WTC11 (cell line): ENCODE measurements around the gene GIT1. TPM values are rescaled to one million over a fixed set of nuclear protein-coding genes. Genes with fewer than 3 reads are reported as not detected.

Source experiments
- ATAC-seq: fragments of 200-7000 bp; cut with Tn5 transposase; 2 replicates; pipeline ENCODE4 v1.10.0; 2021; ENCODE audit warnings: mild to moderate bottlenecking, moderate library complexity
- CTCF ChIA-PET: fragments of 300-600 bp; sonication (Branson Sonifier 250); formaldehyde crosslinking; loops from one replicate; lab custom pipeline; 2021; ENCODE audit warnings: antibody characterized with exemption; lab: Charles Lee
- POLR2A ChIA-PET: fragments of 350-600 bp; sonication (Branson Sonifier 250); formaldehyde crosslinking; loops from one replicate; lab custom pipeline; 2021; ENCODE audit warnings: antibody characterized with exemption; lab: Charles Lee
- DNase-seq: peaks from one replicate; pipeline ENCODE4 v3.0.0; 2021; ENCODE audit warnings: low spot score
- H3K27ac Mint-ChIP-seq: 2 replicates; pipeline ENCODE4 v1.8.0; 2021; ENCODE audit warnings: mixed read lengths
- H3K27me3 Mint-ChIP-seq: 2 replicates; pipeline ENCODE4 v1.8.0; 2021; ENCODE audit warnings: low read depth, mild to moderate bottlenecking, moderate library complexity, mixed read lengths
- H3K36me3 Mint-ChIP-seq: 2 replicates; pipeline ENCODE4 v1.8.0; 2021; ENCODE audit warnings: mixed read lengths
- H3K4me1 Mint-ChIP-seq: 2 replicates; pipeline ENCODE4 v1.8.0; 2022; ENCODE audit warnings: mixed read lengths
- H3K4me3 Mint-ChIP-seq: 2 replicates; pipeline ENCODE4 v1.8.0; 2021; ENCODE audit warnings: mild to moderate bottlenecking, moderate library complexity, mixed read lengths
- H3K9me3 Mint-ChIP-seq: 2 replicates; pipeline ENCODE4 v1.8.0; 2021; ENCODE audit warnings: mixed read lengths
- ETV6 ChIP-seq: sonication (generic); formaldehyde crosslinking; IDR thresholded peaks from 2 replicates; pipeline ENCODE4 v1.8.1; 2022; ENCODE audit warnings: mild to moderate bottlenecking, missing genetic modification reagents
- FOXK1 ChIP-seq: sonication (generic); formaldehyde crosslinking; IDR thresholded peaks from 2 replicates; pipeline ENCODE4 v1.8.0; 2022; ENCODE audit warnings: mild to moderate bottlenecking, moderate library complexity, missing genetic modification reagents
- GABPB1 ChIP-seq: sonication (generic); formaldehyde crosslinking; IDR thresholded peaks from 2 replicates; pipeline ENCODE4 v1.8.1; 2023; ENCODE audit warnings: mild to moderate bottlenecking, missing genetic modification reagents
- GRHL2 ChIP-seq: fragments of 250-450 bp; sonication (Bioruptor Pico); IDR thresholded peaks from 2 replicates; pipeline ENCODE4 v1.8.0; 2022; ENCODE audit warnings: mild to moderate bottlenecking, moderate library complexity; ENCODE audit not compliant: insufficient replicate concordance, severe bottlenecking
- HMGA2 ChIP-seq: fragments of 250-450 bp; sonication (Bioruptor Pico); IDR thresholded peaks from 2 replicates; pipeline ENCODE4 v1.4.0; 2021; ENCODE audit warnings: mild to moderate bottlenecking, moderate library complexity
- IRF2 ChIP-seq: sonication (generic); formaldehyde crosslinking; IDR thresholded peaks from 2 replicates; pipeline ENCODE4 v1.8.0; 2022; ENCODE audit warnings: low read depth, missing genetic modification reagents, borderline replicate concordance
- JUN ChIP-seq: sonication (generic); formaldehyde crosslinking; IDR thresholded peaks from 2 replicates; pipeline ENCODE4 v1.8.0; 2023; ENCODE audit warnings: mild to moderate bottlenecking, missing genetic modification reagents
- MXD4 ChIP-seq: fragments of 250-450 bp; sonication (Bioruptor Pico); IDR thresholded peaks from 2 replicates; pipeline ENCODE4 v1.8.0; 2021; ENCODE audit warnings: mild to moderate bottlenecking, moderate library complexity, borderline replicate concordance
- NFE2L1 ChIP-seq: sonication (generic); formaldehyde crosslinking; IDR thresholded peaks from 2 replicates; pipeline ENCODE4 v1.8.1; 2023; ENCODE audit warnings: missing genetic modification reagents
- SP1 ChIP-seq: sonication (generic); formaldehyde crosslinking; conservative IDR thresholded peaks from 2 replicates; pipeline ENCODE4 v1.8.1; 2022; ENCODE audit warnings: missing genetic modification reagents
- ZNF121 ChIP-seq: sonication (generic); formaldehyde crosslinking; IDR thresholded peaks from 2 replicates; pipeline ENCODE4 v1.8.0; 2023; ENCODE audit warnings: missing genetic modification reagents
- ZNF232 ChIP-seq: sonication (generic); formaldehyde crosslinking; IDR thresholded peaks from 2 replicates; pipeline ENCODE4 v1.8.0; 2022; ENCODE audit warnings: mild to moderate bottlenecking, missing genetic modification reagents
- ZNF263 ChIP-seq: sonication (generic); formaldehyde crosslinking; IDR thresholded peaks from 2 replicates; pipeline ENCODE4 v1.8.1; 2022; ENCODE audit warnings: low read depth, mild to moderate bottlenecking, moderate library complexity, missing genetic modification reagents
- ZNF416 ChIP-seq: fragments of 250-450 bp; sonication (Bioruptor Pico); IDR thresholded peaks from 2 replicates; pipeline ENCODE4 v1.9.0; 2021; ENCODE audit warnings: mild to moderate bottlenecking, inconsistent platforms
- ZNF671 ChIP-seq: fragments of 250-450 bp; sonication (Bioruptor Pico); IDR thresholded peaks from 2 replicates; pipeline ENCODE4 v1.8.0; 2021; ENCODE audit warnings: mild to moderate bottlenecking
- total RNA-seq: library from RNA; stranded (reverse); gene quantifications from 3 replicates; pipeline ENCODE4 v1.2.3, GENCODE V29; 2021
- TF ChIP-seq, protein P1 (sequence below): sonication (generic); formaldehyde crosslinking; IDR thresholded peaks from 2 replicates; pipeline ENCODE4 v1.8.0; 2022; ENCODE audit warnings: mild to moderate bottlenecking, missing genetic modification reagents
- TF ChIP-seq, protein P2 (sequence below): sonication (generic); formaldehyde crosslinking; IDR thresholded peaks from 2 replicates; pipeline ENCODE4 v1.8.0; 2022; ENCODE audit warnings: mild to moderate bottlenecking, missing genetic modification reagents
- TF ChIP-seq, protein P3 (sequence below): sonication (generic); formaldehyde crosslinking; IDR thresholded peaks from 2 replicates; pipeline ENCODE4 v1.8.0; 2023; ENCODE audit warnings: missing genetic modification reagents
- TF ChIP-seq, protein P4 (sequence below): sonication (generic); formaldehyde crosslinking; IDR thresholded peaks from 2 replicates; pipeline ENCODE4 v1.8.1; 2023; ENCODE audit warnings: mild to moderate bottlenecking, moderate library complexity, missing genetic modification reagents
- TF ChIP-seq, protein P5 (sequence below): sonication (generic); formaldehyde crosslinking; IDR thresholded peaks from 2 replicates; pipeline ENCODE4 v1.8.0; 2023; ENCODE audit warnings: mild to moderate bottlenecking, missing genetic modification reagents

The GIT1 gene
- total RNA-seq, 1 experiment from 2014 or later = 66.9 TPM

DNA sequence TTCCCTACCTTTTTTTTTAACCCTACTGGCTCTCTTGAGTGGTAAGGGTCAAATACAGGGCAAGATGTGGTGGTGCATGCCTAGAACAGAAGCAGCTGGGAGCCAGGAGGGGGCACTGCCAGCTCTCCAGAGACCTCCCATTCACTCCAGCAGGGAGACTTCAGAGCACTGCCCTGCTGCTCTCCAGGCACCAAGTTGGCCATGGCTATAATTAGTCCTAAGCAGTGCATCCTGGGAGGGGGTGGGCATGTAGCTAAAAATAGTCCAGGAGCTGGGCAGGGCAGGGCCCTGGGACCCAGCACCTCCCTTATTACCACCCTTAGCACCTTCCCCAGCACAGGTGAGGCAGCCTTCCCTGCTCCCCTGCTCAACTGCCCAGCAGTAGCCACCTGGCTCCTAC lies 29.8 kb upstream of the GIT1 start:
- POLR2A ChIA-PET = no interaction called here
- H3K36me3 Mint-ChIP-seq = no peaks in the 10 kb centered on the region
- TF ChIP-seq MXD4 (CRISPR knock-in tag) (no peak), ZNF232 (no peak), ETV6 (CRISPR knock-in tag) (no peak), ZNF263 (no peak)
- TF ChIP-seq, protein P1, sequence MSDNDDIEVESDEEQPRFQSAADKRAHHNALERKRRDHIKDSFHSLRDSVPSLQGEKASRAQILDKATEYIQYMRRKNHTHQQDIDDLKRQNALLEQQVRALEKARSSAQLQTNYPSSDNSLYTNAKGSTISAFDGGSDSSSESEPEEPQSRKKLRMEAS (CRISPR knock-in tag) = no peak
- peaks cover 90% of the 10 kb centered on the region for H3K27me3 Mint-ChIP-seq
- H3K4me3 Mint-ChIP-seq = no peak overlapping the region
- peaks cover 59% of the 10 kb centered on the region for H3K4me1 Mint-ChIP-seq
- H3K9me3 Mint-ChIP-seq = no peaks in the 10 kb centered on the region
- DNase-seq = no peak
- no peak for ATAC-seq
- H3K27ac Mint-ChIP-seq = no peak overlapping the region
- CTCF ChIA-PET = interaction anchor here (0.5 to 9.2 kb wide), 10 partner anchors 11 to 474 kb away, joined by 3 to 272 read pairs (median 21); partner anchors contain the start of genes ABHD15, ANKRD13B, SSH2 and TP53I13

DNA sequence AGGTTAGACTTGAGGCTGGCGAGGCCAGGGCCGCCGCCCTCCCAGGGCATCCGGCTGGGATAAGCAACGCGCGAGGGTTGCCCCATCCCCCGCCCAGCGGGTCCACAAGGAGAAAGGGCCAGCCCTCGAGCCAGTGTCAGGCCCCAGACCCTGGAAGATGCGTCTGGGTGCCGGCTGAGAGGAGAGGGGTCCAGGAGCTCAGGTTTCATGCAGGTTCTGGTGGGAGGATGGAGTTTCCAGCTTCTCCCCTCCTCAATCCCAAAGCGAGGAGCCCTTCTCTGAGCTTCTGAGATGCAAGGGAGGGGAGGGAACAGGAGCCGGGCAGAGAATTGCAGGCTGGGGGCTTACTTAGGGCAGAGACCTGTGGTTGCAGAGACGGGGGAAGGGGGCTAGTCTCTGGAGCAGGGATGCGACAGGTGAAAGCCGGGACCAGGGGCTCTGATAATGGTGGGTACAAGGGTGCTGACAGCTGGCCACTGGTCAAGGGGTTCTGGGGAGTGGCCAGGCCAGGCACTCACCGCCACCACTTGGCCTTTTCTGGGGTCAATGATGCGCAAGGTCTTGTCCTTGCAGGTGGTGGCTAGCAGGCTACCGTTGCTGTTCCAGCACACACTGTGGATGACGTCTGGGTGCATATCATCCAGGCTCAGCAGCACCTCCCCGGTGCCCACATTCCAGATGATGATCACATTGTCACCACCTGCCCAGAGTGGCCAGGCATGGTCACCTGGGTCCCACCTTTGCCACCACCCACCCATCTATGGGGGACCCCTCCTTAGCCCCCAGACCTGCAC lies 29.0 kb upstream of the GIT1 start:
- peaks cover 59% of the 10 kb centered on the region for H3K4me1 Mint-ChIP-seq
- H3K9me3 Mint-ChIP-seq = no peaks in the 10 kb centered on the region
- no peaks in the 10 kb centered on the region for H3K36me3 Mint-ChIP-seq
- peak overlapping the region; percentile 45 for H3K4me3 Mint-ChIP-seq
- CTCF ChIA-PET = interaction anchor here (0.7 to 9.2 kb wide), 45 partner anchors 11 to 502 kb away, joined by 3 to 272 read pairs (median 6); partner anchors contain the start of genes ABHD15, ANKRD13B, NUFIP2 and SSH2
- no peak overlapping the region for H3K27ac Mint-ChIP-seq
- no peak for TF ChIP-seq IRF2 (CRISPR knock-in tag)
- TF ChIP-seq ZNF671 = no peak
- TF ChIP-seq GRHL2 = no peak
- TF ChIP-seq, protein P2, sequence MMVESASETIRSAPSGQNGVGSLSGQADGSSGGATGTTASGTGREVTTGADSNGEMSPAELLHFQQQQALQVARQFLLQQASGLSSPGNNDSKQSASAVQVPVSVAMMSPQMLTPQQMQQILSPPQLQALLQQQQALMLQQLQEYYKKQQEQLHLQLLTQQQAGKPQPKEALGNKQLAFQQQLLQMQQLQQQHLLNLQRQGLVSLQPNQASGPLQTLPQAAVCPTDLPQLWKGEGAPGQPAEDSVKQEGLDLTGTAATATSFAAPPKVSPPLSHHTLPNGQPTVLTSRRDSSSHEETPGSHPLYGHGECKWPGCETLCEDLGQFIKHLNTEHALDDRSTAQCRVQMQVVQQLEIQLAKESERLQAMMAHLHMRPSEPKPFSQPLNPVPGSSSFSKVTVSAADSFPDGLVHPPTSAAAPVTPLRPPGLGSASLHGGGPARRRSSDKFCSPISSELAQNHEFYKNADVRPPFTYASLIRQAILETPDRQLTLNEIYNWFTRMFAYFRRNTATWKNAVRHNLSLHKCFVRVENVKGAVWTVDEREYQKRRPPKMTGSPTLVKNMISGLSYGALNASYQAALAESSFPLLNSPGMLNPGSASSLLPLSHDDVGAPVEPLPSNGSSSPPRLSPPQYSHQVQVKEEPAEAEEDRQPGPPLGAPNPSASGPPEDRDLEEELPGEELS (CRISPR knock-in tag) = no peak
- no peak for TF ChIP-seq JUN (CRISPR knock-in tag)
- TF ChIP-seq, protein P3, sequence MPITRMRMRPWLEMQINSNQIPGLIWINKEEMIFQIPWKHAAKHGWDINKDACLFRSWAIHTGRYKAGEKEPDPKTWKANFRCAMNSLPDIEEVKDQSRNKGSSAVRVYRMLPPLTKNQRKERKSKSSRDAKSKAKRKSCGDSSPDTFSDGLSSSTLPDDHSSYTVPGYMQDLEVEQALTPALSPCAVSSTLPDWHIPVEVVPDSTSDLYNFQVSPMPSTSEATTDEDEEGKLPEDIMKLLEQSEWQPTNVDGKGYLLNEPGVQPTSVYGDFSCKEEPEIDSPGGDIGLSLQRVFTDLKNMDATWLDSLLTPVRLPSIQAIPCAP (CRISPR knock-in tag) = 0 out of 2 replicates have a peak, but pooled peaks have one; percentile 41
- TF ChIP-seq FOXK1 = 0 out of 2 replicates have a peak, but pooled peaks have one; percentile 3
- no peak for DNase-seq
- peaks cover 89% of the 10 kb centered on the region for H3K27me3 Mint-ChIP-seq
- peak; percentile 1; the same call in 1 of the 2 replicates for ATAC-seq
- POLR2A ChIA-PET = interaction anchor here (1.0 to 2.1 kb wide), 3 partner anchors 27 to 312 kb away, joined by 3 to 12 read pairs (median 3); partner anchors contain the start of genes ANKRD13B and SSH2

DNA sequence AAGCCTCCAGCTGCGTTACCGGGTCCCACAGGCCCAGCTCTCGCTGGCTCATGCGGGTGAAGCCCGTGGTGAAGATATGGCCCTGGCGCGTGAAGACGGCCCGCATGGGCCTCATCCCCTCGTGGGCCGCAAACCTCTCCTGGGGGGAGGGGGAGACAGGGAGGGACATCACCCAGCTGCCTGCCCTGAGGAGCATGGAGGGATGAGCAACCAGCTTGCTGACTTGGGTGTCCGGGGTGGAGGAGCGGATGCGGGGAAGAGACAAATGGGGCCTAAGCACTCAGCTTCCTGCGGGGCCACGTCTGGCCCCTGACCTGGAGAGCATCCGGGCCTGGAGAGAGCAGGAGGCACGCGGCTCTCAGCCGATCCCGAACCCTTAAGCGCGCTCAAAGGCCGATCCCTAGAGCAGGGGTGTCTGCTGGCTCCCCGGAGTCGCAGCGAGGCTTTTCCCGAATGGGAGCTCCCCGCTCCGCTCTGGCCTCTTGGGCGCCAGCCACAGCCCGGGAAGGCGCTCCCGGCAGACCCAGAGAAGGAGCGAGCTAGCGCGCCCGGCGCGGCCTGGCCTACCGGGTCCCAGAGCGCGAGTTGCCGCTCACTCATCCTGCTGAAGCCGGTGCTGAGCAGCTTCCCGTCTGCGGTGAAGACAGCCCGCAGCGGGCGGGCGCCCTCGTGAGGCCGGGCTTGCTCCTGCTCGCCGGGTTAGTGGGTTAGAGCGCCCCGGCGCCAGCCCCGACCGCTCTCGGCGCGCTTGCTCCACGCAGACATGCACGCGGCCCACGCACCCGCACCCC lies 28.2 kb upstream of the GIT1 start:
- H3K27me3 Mint-ChIP-seq = peaks cover 83% of the 10 kb centered on the region
- CTCF ChIA-PET = interaction anchor here (0.5 to 9.2 kb wide), 76 partner anchors 8 to 1012 kb away, joined by 3 to 272 read pairs (median 5); partner anchors contain the start of genes ABHD15, ANKRD13B, MYO18A and NUFIP2
- H3K9me3 Mint-ChIP-seq = no peaks in the 10 kb centered on the region
- POLR2A ChIA-PET = interaction anchor here (0.5 to 2.1 kb wide), 5 partner anchors 23 to 313 kb away, joined by 3 to 12 read pairs (median 4); partner anchors contain the start of genes ANKRD13B and SSH2
- no peaks in the 10 kb centered on the region for H3K36me3 Mint-ChIP-seq
- peaks cover 54% of the 10 kb centered on the region for H3K4me1 Mint-ChIP-seq
- ATAC-seq = peak; percentile 9
- no peak overlapping the region for H3K27ac Mint-ChIP-seq
- peak; percentile 91 for DNase-seq
- peak overlapping the region; percentile 80 for H3K4me3 Mint-ChIP-seq
- TF ChIP-seq NFE2L1 (CRISPR knock-in tag) = no peak
- TF ChIP-seq ZNF121 (CRISPR knock-in tag) = no peak
- TF ChIP-seq ZNF416 = 0 out of 2 replicates have a peak, but pooled peaks have one; percentile 65
- peak; percentile 55 for TF ChIP-seq SP1
- TF ChIP-seq, protein P1 (CRISPR knock-in tag) = peak; percentile 75
- TF ChIP-seq, protein P4, sequence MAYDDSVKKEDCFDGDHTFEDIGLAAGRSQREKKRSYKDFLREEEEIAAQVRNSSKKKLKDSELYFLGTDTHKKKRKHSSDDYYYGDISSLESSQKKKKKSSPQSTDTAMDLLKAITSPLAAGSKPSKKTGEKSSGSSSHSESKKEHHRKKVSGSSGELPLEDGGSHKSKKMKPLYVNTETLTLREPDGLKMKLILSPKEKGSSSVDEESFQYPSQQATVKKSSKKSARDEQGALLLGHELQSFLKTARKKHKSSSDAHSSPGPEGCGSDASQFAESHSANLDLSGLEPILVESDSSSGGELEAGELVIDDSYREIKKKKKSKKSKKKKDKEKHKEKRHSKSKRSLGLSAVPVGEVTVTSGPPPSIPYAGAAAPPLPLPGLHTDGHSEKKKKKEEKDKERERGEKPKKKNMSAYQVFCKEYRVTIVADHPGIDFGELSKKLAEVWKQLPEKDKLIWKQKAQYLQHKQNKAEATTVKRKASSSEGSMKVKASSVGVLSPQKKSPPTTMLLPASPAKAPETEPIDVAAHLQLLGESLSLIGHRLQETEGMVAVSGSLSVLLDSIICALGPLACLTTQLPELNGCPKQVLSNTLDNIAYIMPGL = peak; percentile 91
- TF ChIP-seq FOXK1 = no peak
- TF ChIP-seq GABPB1 = 0 out of 2 replicates have a peak, but pooled peaks have one; percentile 23
- TF ChIP-seq, protein P5, sequence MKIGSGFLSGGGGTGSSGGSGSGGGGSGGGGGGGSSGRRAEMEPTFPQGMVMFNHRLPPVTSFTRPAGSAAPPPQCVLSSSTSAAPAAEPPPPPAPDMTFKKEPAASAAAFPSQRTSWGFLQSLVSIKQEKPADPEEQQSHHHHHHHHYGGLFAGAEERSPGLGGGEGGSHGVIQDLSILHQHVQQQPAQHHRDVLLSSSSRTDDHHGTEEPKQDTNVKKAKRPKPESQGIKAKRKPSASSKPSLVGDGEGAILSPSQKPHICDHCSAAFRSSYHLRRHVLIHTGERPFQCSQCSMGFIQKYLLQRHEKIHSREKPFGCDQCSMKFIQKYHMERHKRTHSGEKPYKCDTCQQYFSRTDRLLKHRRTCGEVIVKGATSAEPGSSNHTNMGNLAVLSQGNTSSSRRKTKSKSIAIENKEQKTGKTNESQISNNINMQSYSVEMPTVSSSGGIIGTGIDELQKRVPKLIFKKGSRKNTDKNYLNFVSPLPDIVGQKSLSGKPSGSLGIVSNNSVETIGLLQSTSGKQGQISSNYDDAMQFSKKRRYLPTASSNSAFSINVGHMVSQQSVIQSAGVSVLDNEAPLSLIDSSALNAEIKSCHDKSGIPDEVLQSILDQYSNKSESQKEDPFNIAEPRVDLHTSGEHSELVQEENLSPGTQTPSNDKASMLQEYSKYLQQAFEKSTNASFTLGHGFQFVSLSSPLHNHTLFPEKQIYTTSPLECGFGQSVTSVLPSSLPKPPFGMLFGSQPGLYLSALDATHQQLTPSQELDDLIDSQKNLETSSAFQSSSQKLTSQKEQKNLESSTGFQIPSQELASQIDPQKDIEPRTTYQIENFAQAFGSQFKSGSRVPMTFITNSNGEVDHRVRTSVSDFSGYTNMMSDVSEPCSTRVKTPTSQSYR = peak; percentile 2; the same call in 1 of the 2 replicates
- no peak for TF ChIP-seq IRF2 (CRISPR knock-in tag)
- TF ChIP-seq HMGA2 = no peak
